ENCODE results near the gene SLC6A2.

DNA sequence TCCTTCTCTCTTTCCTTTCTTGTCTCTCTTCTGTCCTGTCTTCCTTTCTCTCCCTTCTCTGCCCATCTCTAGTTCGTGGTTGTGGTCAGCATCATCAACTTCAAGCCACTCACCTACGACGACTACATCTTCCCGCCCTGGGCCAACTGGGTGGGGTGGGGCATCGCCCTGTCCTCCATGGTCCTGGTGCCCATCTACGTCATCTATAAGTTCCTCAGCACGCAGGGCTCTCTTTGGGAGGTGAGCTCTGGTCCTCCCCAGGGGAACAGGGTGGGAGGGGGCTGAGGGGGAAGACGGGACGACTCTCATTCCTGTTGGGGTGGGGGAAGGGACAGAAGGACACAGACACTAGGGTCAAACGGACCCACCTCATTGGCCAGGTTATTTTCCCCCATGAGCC, 44.3 kb downstream of the SLC6A2 start:
- no peak for TF ChIP-seq POLR2AphosphoS5 (IDR thresholded peaks at IDR 0.05)
- no peak for TF ChIP-seq POLR2A (IDR thresholded peaks at IDR 0.05)
- TF ChIP-seq, protein P1, sequence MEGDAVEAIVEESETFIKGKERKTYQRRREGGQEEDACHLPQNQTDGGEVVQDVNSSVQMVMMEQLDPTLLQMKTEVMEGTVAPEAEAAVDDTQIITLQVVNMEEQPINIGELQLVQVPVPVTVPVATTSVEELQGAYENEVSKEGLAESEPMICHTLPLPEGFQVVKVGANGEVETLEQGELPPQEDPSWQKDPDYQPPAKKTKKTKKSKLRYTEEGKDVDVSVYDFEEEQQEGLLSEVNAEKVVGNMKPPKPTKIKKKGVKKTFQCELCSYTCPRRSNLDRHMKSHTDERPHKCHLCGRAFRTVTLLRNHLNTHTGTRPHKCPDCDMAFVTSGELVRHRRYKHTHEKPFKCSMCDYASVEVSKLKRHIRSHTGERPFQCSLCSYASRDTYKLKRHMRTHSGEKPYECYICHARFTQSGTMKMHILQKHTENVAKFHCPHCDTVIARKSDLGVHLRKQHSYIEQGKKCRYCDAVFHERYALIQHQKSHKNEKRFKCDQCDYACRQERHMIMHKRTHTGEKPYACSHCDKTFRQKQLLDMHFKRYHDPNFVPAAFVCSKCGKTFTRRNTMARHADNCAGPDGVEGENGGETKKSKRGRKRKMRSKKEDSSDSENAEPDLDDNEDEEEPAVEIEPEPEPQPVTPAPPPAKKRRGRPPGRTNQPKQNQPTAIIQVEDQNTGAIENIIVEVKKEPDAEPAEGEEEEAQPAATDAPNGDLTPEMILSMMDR (IDR thresholded peaks at IDR 0.05) = no peak
- TF ChIP-seq EP300 (IDR thresholded peaks at IDR 0.05) = no peak
